Duodenal mucosa (tissue), 2 donors: ENCODE measurements around the gene PCNT.
A peak's percentile ranks its signal among the peaks of the same experiment; 100 is the strongest.

Source experiments
- H3K27ac ChIP-seq: one replicate; pipeline ENCODE4 v1.7.0; 2013; ENCODE audit warnings: low read depth, low read length
- H3K27me3 ChIP-seq, 2 donors: one replicate each; pipeline ENCODE4 v1.7.0; 2013; ENCODE audit warnings: low read length in 2 of 2, control low read depth in 1 of 2; ENCODE audit not compliant: insufficient read depth in 2 of 2, control insufficient read depth in 1 of 2
- H3K36me3 ChIP-seq, 2 donors: one replicate each; pipeline ENCODE4 v1.7.0; 2013; ENCODE audit warnings: low read length in 2 of 2, control low read depth in 1 of 2; ENCODE audit not compliant: insufficient read depth in 2 of 2, control insufficient read depth in 1 of 2
- H3K4me1 ChIP-seq, 2 donors: one replicate each; pipeline ENCODE4 v1.7.0; 2013; ENCODE audit warnings: low read length in 2 of 2, control low read depth in 1 of 2; ENCODE audit not compliant: insufficient read depth in 2 of 2, control insufficient read depth in 1 of 2
- H3K4me3 ChIP-seq, 2 donors: one replicate each; pipeline ENCODE4 v1.7.0; 2013; ENCODE audit warnings: low read length in 2 of 2, low read depth in 1 of 2
- H3K9ac ChIP-seq, 2 donors: one replicate each; pipeline ENCODE4 v1.7.0; 2013; ENCODE audit warnings: low read length in 2 of 2, low read depth in 1 of 2
- H3K9me3 ChIP-seq, 2 donors: one replicate each; pipeline ENCODE4 v1.7.0; 2013; ENCODE audit warnings: low read length in 2 of 2, control low read depth in 1 of 2; ENCODE audit not compliant: control insufficient read depth in 1 of 2

The PCNT gene, protein sequence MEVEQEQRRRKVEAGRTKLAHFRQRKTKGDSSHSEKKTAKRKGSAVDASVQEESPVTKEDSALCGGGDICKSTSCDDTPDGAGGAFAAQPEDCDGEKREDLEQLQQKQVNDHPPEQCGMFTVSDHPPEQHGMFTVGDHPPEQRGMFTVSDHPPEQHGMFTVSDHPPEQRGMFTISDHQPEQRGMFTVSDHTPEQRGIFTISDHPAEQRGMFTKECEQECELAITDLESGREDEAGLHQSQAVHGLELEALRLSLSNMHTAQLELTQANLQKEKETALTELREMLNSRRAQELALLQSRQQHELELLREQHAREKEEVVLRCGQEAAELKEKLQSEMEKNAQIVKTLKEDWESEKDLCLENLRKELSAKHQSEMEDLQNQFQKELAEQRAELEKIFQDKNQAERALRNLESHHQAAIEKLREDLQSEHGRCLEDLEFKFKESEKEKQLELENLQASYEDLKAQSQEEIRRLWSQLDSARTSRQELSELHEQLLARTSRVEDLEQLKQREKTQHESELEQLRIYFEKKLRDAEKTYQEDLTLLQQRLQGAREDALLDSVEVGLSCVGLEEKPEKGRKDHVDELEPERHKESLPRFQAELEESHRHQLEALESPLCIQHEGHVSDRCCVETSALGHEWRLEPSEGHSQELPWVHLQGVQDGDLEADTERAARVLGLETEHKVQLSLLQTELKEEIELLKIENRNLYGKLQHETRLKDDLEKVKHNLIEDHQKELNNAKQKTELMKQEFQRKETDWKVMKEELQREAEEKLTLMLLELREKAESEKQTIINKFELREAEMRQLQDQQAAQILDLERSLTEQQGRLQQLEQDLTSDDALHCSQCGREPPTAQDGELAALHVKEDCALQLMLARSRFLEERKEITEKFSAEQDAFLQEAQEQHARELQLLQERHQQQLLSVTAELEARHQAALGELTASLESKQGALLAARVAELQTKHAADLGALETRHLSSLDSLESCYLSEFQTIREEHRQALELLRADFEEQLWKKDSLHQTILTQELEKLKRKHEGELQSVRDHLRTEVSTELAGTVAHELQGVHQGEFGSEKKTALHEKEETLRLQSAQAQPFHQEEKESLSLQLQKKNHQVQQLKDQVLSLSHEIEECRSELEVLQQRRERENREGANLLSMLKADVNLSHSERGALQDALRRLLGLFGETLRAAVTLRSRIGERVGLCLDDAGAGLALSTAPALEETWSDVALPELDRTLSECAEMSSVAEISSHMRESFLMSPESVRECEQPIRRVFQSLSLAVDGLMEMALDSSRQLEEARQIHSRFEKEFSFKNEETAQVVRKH (N-terminal part only)

DNA sequence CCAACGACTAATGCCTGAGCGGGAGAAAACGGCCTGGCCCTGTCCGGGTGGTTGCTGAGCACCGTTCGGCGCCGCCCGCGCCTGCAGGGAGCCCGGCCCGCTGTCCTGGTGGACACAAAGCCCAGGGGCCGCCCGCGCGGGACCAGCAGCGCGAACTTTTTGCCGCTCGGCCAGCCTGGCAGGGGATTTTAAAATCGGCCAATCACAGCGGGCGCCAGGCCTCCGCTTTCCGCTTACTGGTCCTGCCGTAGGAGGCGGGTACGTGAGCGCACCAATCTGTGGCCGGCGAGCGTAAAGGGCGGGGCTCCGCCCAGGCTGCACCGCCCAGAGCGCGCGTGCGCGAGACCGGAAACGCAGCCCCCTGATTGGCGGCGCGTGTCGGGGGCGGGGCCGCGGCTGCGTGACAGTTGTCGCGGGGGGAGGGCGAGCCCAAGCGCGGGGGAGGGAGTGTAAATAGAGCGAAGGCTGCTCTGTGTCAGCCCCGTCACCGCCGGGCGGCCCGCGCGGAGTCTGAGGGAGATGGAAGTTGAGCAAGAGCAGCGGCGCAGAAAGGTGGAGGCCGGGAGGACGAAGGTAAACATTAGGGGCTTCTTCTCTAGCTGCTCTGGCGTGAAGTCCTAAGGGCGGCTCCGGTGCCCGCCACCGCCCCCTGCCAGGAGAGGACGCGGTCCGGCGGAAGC lies at the start of gene PCNT, which contains the start of gene C21orf58:
Gene PCNT, plus strand, starts transcription at position 447 of the 680 bp plus-strand sequence. Its CDS starts 73 bp downstream, at position 520.
Gene C21orf58, minus strand, starts transcription at position 161 of the 680 bp plus-strand sequence. CDS start 1,132 bp downstream, outside the sequence.
- Histone ChIP-seq H3K36me3 (peaks cover 0 to 8% of the 10 kb centered on the region in 2 donors), H3K9ac (peak within 1 kb of the TSS; percentile 66 to 77), H3K27ac (peak within 1 kb of the TSS; percentile 96), H3K27me3 (no peaks in the 10 kb centered on the region), H3K9me3 (no peaks in the 10 kb centered on the region), H3K4me3 (peak within 1 kb of the TSS; percentile 74 to 84), H3K4me1 (peaks cover 22 to 33% of the 10 kb centered on the region in 2 donors)

DNA sequence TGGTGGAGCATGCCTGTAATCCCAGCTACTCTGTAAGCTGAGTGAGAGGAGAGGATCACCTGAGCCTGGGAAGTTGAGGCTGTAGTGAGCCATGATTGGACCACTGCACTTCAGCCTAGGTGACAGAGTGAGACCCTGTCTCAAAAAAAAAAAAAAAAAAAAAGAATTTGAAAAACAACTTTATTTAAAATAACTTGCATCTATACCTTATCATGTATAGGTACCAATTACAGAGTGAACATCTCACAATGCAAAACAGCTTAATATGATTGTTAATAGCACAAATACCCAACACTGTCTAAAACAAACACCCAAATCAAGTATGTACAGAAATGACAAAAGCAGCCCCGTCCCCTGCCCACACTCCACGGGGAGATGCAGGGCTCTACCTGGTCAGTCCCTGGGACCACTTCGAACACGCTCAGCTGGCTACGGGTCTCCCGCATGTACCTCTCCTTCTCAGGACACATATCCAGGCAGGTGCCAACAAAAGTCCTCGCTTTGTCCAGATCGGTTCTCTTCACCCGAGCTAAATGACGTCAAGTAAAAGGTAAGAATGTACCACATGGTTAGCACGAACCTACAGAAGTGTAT lies 49.1 kb upstream of the PCNT start:
- no peaks in the 10 kb centered on the region for H3K4me1 ChIP-seq
- H3K27ac ChIP-seq, result no peak overlapping the region
- no peak overlapping the region for H3K9ac ChIP-seq
- no peaks in the 10 kb centered on the region for H3K9me3 ChIP-seq
- no peak overlapping the region for H3K4me3 ChIP-seq
- no peaks in the 10 kb centered on the region for H3K27me3 ChIP-seq
- H3K36me3 ChIP-seq, result peaks cover 48 to 89% of the 10 kb centered on the region in 2 donors

DNA sequence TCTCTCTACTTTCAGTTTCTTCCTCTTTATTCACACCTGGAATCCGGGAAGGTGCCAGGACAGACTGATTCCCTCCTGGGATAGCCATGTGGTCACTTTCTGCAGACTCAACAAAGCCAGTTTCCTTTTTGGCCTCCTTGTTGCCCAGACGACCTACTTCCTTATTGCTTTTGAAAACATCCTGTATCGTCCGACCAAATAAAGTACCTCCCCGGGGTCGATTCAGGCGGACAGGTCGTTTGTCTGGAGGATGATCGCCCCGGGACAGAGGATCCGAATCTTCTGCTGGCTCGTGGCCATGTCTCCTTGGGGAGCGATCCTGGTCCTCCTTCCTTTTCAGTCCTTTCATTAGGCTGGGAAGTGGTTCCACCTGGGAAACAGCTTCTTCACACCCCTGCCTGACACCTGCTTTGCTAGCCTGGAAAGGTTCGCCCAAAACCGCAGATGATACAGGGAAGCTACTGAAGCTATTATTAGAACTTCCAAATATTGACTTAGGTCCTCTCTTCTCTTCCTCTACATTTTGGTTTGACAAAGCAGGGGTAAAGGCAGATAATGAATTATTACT lies 39.8 kb upstream of the PCNT start:
- Histone ChIP-seq H3K27ac (no peak overlapping the region), H3K36me3 (peaks cover 16 to 28% of the 10 kb centered on the region in 2 donors), H3K27me3 (no peaks in the 10 kb centered on the region), H3K9me3 (no peaks in the 10 kb centered on the region), H3K9ac (peak overlapping the region in 1 of 2 donors; percentile 14), H3K4me3 (peak overlapping the region; percentile 49 to 84), H3K4me1 (peaks cover 23 to 42% of the 10 kb centered on the region in 2 donors)

DNA sequence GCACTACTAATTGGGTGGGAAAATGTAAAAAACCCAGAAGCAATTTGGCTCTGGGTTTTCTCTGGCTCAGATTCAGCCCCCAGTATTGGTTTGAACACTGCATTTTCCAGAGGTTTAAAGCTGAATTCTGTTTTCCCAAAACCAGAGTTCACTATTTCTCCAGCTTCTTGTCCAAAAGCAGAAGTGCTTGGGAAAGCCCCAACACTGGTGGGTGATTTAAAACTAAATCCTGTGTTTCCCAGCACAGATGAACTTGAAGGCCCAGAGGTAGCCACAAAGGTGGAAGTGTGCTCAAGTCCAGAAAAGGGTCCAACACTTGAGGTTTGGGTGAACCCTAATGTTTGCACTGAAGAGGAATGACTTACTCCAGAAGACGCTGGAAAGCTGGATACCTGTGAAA lies 39.2 kb upstream of the PCNT start:
- H3K27me3 ChIP-seq, result no peaks in the 10 kb centered on the region
- H3K4me1 ChIP-seq, result peaks cover 23 to 42% of the 10 kb centered on the region in 2 donors
- H3K9me3 ChIP-seq, result no peaks in the 10 kb centered on the region
- H3K9ac ChIP-seq, result peak overlapping the region in 1 of 2 donors; percentile 75
- H3K4me3 ChIP-seq, result peak overlapping the region; percentile 84 to 87
- H3K36me3 ChIP-seq, result peaks cover 10 to 22% of the 10 kb centered on the region in 2 donors
- H3K27ac ChIP-seq, result no peak overlapping the region

DNA sequence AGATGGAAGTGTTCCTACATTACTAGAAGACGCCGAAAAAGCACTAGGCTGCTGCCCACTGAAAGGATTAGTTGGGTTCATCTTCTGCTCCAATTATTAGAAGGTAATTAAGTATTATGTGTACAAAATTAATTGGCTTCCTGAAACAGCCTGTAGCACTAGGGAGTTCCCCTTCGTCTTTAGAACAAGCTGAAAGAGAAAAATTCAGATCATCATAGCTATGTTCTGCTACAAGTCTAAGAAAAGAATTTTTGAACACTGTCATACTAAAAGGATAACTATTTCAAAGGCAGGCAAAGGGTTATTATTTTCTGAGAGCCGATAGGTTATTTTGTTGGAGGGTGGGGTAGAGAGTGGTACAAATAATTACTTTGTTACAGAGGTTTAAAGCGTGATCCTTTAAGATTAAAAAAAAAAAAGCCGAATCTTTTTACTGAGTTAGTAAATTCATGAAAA lies 38.7 kb upstream of the PCNT start, which contains the start of gene MCM3AP:
Gene MCM3AP, minus strand, starts transcription at position 406 of the 456 bp plus-strand sequence. Its CDS starts 325 bp downstream, at position 81.
- H3K27ac ChIP-seq, result peak within 1 kb of the TSS; percentile 94
- no peaks in the 10 kb centered on the region for H3K27me3 ChIP-seq
- no peaks in the 10 kb centered on the region for H3K9me3 ChIP-seq
- H3K36me3 ChIP-seq, result peaks cover 6 to 17% of the 10 kb centered on the region in 2 donors
- peaks cover 23 to 42% of the 10 kb centered on the region in 2 donors for H3K4me1 ChIP-seq
- peak within 1 kb of the TSS; percentile 75 to 88 for H3K9ac ChIP-seq
- peak within 1 kb of the TSS; percentile 84 to 87 for H3K4me3 ChIP-seq

DNA sequence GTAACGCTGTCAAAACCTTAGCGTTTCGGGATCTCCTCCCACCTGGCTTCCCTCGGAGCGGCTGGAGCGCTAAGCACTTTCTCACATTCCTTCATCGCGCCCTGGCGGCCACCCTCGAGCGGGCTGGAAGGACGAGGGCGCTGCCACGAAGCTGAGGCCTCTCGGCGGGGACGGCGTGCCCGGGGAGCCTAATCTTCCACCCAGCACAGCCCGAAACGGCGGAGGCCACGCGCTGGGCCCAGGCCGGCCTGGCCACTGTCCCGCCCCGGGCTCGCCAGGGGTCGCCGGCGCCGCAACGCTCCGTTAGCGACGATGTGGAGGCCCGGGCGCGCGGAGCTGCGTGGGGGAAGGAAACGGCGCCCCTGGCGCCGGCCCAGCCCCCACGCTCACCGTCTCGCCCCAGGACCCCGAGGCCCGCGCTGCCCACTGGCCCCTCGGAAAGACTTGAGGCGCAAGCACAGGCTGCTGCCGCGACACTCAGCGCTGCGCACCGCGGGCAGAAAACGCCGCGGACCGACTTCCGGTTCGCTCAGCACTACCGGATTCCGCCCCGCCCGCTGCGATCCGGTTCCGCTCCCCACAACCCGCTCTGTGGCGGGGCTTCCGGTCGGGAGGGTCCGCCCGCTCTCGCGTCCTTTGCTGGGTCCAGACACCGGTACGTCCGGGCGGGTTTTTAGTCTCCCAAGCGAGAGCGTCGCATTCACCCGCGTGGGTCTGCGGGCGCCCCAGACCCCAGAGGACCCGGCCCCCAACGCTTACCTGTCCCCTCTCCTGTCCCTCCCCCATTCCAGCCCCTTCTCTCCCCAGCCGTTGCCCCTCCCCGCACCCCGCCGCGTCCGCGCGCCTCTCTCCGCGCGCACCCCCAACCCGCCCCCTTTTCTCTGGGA lies 38.0 kb upstream of the PCNT start, which contains the start of gene YBEY:
Gene YBEY, plus strand, starts transcription at position 582 of the 887 bp plus-strand sequence. CDS start 572 bp downstream, outside the sequence.
- peak within 1 kb of the TSS; percentile 94 for H3K27ac ChIP-seq
- peaks cover 3 to 12% of the 10 kb centered on the region in 2 donors for H3K36me3 ChIP-seq
- H3K4me1 ChIP-seq, result peaks cover 23 to 41% of the 10 kb centered on the region in 2 donors
- peak within 1 kb of the TSS; percentile 84 to 87 for H3K4me3 ChIP-seq
- H3K27me3 ChIP-seq, result no peaks in the 10 kb centered on the region
- no peaks in the 10 kb centered on the region for H3K9me3 ChIP-seq
- H3K9ac ChIP-seq, result peak within 1 kb of the TSS; percentile 75 to 88

DNA sequence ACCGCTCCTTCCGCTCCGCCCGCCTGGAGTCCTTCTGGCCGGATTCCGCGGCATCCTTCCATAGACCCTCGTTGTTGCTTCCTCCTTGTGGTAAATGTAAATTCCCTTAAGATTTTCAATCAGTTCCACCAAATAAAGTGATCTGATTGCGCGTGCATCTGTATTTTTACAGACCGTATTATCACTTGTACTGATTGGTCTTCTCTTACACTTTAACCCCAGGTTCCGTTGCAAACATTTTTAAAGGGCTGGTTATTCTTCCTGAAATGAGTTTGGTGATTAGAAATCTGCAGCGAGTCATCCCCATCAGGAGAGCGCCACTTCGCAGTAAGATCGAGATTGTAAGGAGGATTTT lies 37.3 kb upstream of the PCNT start:
- no peaks in the 10 kb centered on the region for H3K9me3 ChIP-seq
- H3K9ac ChIP-seq, result peak overlapping the region; percentile 70 to 75
- H3K36me3 ChIP-seq, result peaks cover 0 to 17% of the 10 kb centered on the region in 2 donors
- H3K4me1 ChIP-seq, result peaks cover 23 to 39% of the 10 kb centered on the region in 2 donors
- H3K4me3 ChIP-seq, result peak overlapping the region; percentile 84 to 87
- no peaks in the 10 kb centered on the region for H3K27me3 ChIP-seq
- no peak overlapping the region for H3K27ac ChIP-seq

DNA sequence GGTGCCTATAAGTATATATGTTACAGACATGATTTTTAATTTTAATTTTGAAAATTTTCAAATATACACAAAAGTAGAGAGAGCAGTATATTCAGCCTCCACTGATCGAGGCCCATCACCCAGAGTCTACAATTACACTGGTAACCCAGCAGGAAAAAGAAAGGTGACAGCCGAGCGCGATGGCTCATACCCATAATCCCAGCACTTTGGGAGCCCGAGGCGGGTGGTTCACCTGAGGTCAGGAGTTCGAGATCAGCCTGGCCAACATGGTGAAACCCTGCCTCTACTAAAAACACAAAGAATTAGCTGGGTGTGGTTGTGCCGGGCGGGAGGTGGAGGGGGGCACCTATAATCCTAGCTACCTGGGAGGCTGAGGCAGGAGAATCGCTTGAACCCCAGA lies 36.4 kb upstream of the PCNT start:
- no peak overlapping the region for H3K9ac ChIP-seq
- H3K4me1 ChIP-seq, result peaks cover 23 to 33% of the 10 kb centered on the region in 2 donors
- H3K4me3 ChIP-seq, result no peak overlapping the region
- peaks cover 0 to 19% of the 10 kb centered on the region in 2 donors for H3K36me3 ChIP-seq
- no peaks in the 10 kb centered on the region for H3K9me3 ChIP-seq
- no peak overlapping the region for H3K27ac ChIP-seq
- no peaks in the 10 kb centered on the region for H3K27me3 ChIP-seq
